HG02642 (cell line): Measurements from ENCODE around the gene CRNKL1.

Experiments
- ATAC-seq: cut with Tn5 transposase; IDR thresholded peaks from one replicate; pipeline ENCODE4 v1.9.1; 2021; ENCODE audit warnings: mild to moderate bottlenecking; ENCODE audit not compliant: unreplicated experiment, poor library complexity

The CRNKL1 gene

DNA sequence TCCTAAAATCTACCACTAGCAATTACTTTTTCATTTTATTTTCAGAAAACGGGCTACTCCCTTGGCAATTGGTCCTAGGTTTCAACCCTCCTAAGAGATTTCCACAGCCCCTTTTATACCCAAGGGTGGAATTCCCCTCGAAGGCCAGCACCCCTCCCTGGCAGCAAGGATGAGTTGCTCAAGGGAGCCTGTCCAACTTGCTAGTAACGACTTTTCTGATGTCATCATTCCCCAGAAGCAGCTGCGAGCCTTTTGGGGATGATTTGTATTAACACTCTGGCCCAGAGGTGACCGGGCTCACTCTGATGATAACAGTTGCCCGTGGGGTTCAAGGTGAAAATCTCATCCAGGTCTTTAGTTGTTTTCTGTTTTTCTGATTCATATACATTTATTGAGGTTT lies 65.8 kb downstream of the CRNKL1 start:
- ATAC-seq, result no peak
